GM18499 (cell line): ENCODE results near the gene BNIP5.
"Not testable (repeated sequence)": the region's sequence is repeated elsewhere in the genome, so short reads cannot be mapped to it uniquely, and the experiment has no call there.

ENCODE experiments used
- ATAC-seq: cut with Tn5 transposase; IDR thresholded peaks from one replicate; pipeline ENCODE4 v1.9.1; 2021; ENCODE audit warnings: moderate number of reproducible peaks; ENCODE audit not compliant: insufficient read depth, unreplicated experiment

BNIP5 gene

GRCh38 chr6:36367743-36368142 lies 31.1 kb upstream of the BNIP5 start:
- ATAC-seq = no peak

GRCh38 chr6:36364669-36365479 lies 28.2 kb upstream of the BNIP5 start:
- ATAC-seq = no peak

GRCh38 chr6:36364061-36364635 lies 27.5 kb upstream of the BNIP5 start:
- not testable (repeated sequence) for ATAC-seq

- not testable (repeated sequence) for ATAC-seq
Observed at GRCh38 chr6:36363371-36363752, 26.7 kb upstream of the BNIP5 start.

GRCh38 chr6:36362551-36363370 lies 26.1 kb upstream of the BNIP5 start:
- no peak for ATAC-seq

GRCh38 chr6:36361071-36361470 lies 24.4 kb upstream of the BNIP5 start:
- no peak for ATAC-seq

GRCh38 chr6:36360241-36361054 lies 23.8 kb upstream of the BNIP5 start:
- no peak for ATAC-seq

GRCh38 chr6:36358226-36358915 lies 21.7 kb upstream of the BNIP5 start:
- ATAC-seq = no peak

GRCh38 chr6:36357872-36358225 lies 21.2 kb upstream of the BNIP5 start:
- ATAC-seq = no peak

GRCh38 chr6:36355819-36356218 lies 19.1 kb upstream of the BNIP5 start:
- no peak for ATAC-seq

GRCh38 chr6:36353411-36353915 lies 16.8 kb upstream of the BNIP5 start:
- ATAC-seq = no peak

- no peak for ATAC-seq
Observed at GRCh38 chr6:36352477-36353157, 15.9 kb upstream of the BNIP5 start.

GRCh38 chr6:36350681-36351571 lies 14.2 kb upstream of the BNIP5 start:
- ATAC-seq = no peak

GRCh38 chr6:36350082-36350481 lies 13.4 kb upstream of the BNIP5 start:
- ATAC-seq = no peak

GRCh38 chr6:36349240-36349639 lies 12.6 kb upstream of the BNIP5 start:
- no peak for ATAC-seq

- ATAC-seq = no peak
Observed at GRCh38 chr6:36347621-36348020, 10.9 kb upstream of the BNIP5 start.

GRCh38 chr6:36346486-36347273 lies 10.0 kb upstream of the BNIP5 start:
- ATAC-seq = no peak
